RWPE1 (cell line): ENCODE measurements around the gene RERE.
A peak's percentile ranks its signal among the peaks of the same experiment; 100 is the strongest.

ENCODE experiments used
- CTCF ChIA-PET: fragments of 350-600 bp; sonication (Branson Sonifier 250); formaldehyde crosslinking; extraction: SDS; loops from one replicate; lab custom pipeline; 2021; lab: Yijun Ruan, JAX
- POLR2A ChIA-PET: fragments of 400-600 bp; formaldehyde crosslinking; extraction: SDS; loops from one replicate; lab custom pipeline; 2020; ENCODE audit warnings: antibody characterized with exemption; ENCODE audit not compliant: low non-redundant PET; lab: Yijun Ruan, JAX
- DNase-seq: peaks from one replicate; pipeline ENCODE4 v3.0.0; 2012; ENCODE audit warnings: low spot score
- H3K27ac ChIP-seq: fragments of 450-650 bp; 2 replicates; pipeline ENCODE4 v1.5.1; 2017
- CTCF ChIP-seq: fragments of 450-650 bp; conservative IDR thresholded peaks from 2 replicates; pipeline ENCODE4 v1.5.1; 2017; ENCODE audit warnings: low read depth, mild to moderate bottlenecking

The RERE gene

GRCh38 chr1:8398086-8398485 lies 419.4 kb downstream of the RERE start:
- H3K27ac ChIP-seq: no peak overlapping the region
- no peak for DNase-seq
- no peak for TF ChIP-seq CTCF
- ChIA-PET CTCF (no interaction called here), POLR2A (no interaction called here)

- H3K27ac ChIP-seq: no peak overlapping the region
- POLR2A ChIA-PET: interaction anchor here (0.5 kb wide), 1 partner anchor 1111 kb away, joined by 7 read pairs; no protein-coding TSS in a partner anchor
- DNase-seq: no peak
- no peak for TF ChIP-seq CTCF
- CTCF ChIA-PET: no interaction called here
Measured at GRCh38 chr1:8397511-8397910, 419.9 kb downstream of the RERE start.

- peak; percentile 75 for DNase-seq
- H3K27ac ChIP-seq: no peak overlapping the region
- CTCF ChIA-PET: no interaction called here
- POLR2A ChIA-PET: interaction anchor here (0.5 kb wide), 1 partner anchor 1112 kb away, joined by 7 read pairs; no protein-coding TSS in a partner anchor
- no peak for TF ChIP-seq CTCF
Measured at GRCh38 chr1:8396786-8397406, 420.5 kb downstream of the RERE start.

GRCh38 chr1:8396083-8396785 lies 421.2 kb downstream of the RERE start:
- no peak for TF ChIP-seq CTCF
- CTCF ChIA-PET: no interaction called here
- no peak for DNase-seq
- no peak overlapping the region for H3K27ac ChIP-seq
- POLR2A ChIA-PET: no interaction called here

GRCh38 chr1:8395433-8395866 lies 422.0 kb downstream of the RERE start:
- ChIA-PET POLR2A (no interaction called here), CTCF (no interaction called here)
- TF ChIP-seq CTCF: no peak
- peak overlapping the region; percentile 51 for H3K27ac ChIP-seq
- DNase-seq: no peak

- CTCF ChIA-PET: no interaction called here
- POLR2A ChIA-PET: no interaction called here
- no peak for TF ChIP-seq CTCF
- peak; percentile 37 for DNase-seq
- H3K27ac ChIP-seq: peak overlapping the region; percentile 51
Measured at GRCh38 chr1:8394456-8395321, 422.8 kb downstream of the RERE start.
